IMR-90 (cell line): ENCODE data around the gene BZW2.

Experiments used
- BHLHE40 ChIP-seq: fragments of 150-350 bp; IDR thresholded peaks from 2 replicates; pipeline ENCODE4 v1.6.1; 2016; ENCODE audit warnings: mild to moderate bottlenecking, low read depth, low read length
- MAZ ChIP-seq: IDR thresholded peaks from 2 replicates; pipeline ENCODE4 v1.6.1; 2012; ENCODE audit warnings: low read depth, mild to moderate bottlenecking, low read length, improper control_type of control experiment, moderate library complexity, borderline replicate concordance
- MXI1 ChIP-seq: IDR thresholded peaks from 2 replicates; pipeline ENCODE4 v1.6.1; 2012; ENCODE audit warnings: low read depth, mild to moderate bottlenecking, low read length, moderate library complexity, borderline replicate concordance
- POLR2A ChIP-seq: IDR thresholded peaks from 2 replicates; pipeline ENCODE4 v1.6.1; 2012; ENCODE audit warnings: mild to moderate bottlenecking, low read depth, low read length
- RCOR1 ChIP-seq: IDR thresholded peaks from 2 replicates; pipeline ENCODE4 v1.6.1; 2012; ENCODE audit warnings: mild to moderate bottlenecking, low read length, improper control_type of control experiment; ENCODE audit not compliant: insufficient replicate concordance
- TF ChIP-seq, protein P1 (sequence below): conservative IDR thresholded peaks from 2 replicates; pipeline ENCODE4 v1.5.1; 2012; ENCODE audit warnings: mild to moderate bottlenecking, low read depth, low read length, improper control_type of control experiment

DNA sequence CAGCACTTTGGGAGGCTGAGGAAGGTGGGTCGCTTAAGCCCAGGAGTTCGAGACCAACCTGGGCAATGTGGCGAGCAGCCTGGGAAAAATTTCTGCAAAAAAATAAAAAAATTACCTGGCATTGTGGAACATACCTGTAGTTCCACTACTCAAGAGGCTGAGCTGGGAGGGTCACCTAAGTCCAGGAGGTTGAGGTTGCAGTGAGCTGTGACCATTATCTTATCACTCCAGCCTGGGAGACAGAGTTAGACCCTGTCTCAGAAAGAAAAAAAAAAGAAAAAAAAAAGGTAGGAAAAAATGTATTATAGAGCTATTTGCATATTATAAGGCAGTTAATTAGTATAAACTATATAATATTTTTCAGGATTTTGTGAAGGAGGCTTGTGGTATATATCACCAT, 96.6 kb downstream of the BZW2 start:
- TF ChIP-seq MAZ (no peak), BHLHE40 (no peak), POLR2A (no peak), MXI1 (no peak), RCOR1 (no peak)
- TF ChIP-seq, protein P1, sequence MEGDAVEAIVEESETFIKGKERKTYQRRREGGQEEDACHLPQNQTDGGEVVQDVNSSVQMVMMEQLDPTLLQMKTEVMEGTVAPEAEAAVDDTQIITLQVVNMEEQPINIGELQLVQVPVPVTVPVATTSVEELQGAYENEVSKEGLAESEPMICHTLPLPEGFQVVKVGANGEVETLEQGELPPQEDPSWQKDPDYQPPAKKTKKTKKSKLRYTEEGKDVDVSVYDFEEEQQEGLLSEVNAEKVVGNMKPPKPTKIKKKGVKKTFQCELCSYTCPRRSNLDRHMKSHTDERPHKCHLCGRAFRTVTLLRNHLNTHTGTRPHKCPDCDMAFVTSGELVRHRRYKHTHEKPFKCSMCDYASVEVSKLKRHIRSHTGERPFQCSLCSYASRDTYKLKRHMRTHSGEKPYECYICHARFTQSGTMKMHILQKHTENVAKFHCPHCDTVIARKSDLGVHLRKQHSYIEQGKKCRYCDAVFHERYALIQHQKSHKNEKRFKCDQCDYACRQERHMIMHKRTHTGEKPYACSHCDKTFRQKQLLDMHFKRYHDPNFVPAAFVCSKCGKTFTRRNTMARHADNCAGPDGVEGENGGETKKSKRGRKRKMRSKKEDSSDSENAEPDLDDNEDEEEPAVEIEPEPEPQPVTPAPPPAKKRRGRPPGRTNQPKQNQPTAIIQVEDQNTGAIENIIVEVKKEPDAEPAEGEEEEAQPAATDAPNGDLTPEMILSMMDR, result no peak
